GM04503 (cell line): ENCODE results near the gene CTU2.

Experiments used
- DNase-seq: peaks from one replicate; pipeline ENCODE4 v3.0.0-alpha.2; 2012; ENCODE audit warnings: low read depth

The CTU2 gene

DNA sequence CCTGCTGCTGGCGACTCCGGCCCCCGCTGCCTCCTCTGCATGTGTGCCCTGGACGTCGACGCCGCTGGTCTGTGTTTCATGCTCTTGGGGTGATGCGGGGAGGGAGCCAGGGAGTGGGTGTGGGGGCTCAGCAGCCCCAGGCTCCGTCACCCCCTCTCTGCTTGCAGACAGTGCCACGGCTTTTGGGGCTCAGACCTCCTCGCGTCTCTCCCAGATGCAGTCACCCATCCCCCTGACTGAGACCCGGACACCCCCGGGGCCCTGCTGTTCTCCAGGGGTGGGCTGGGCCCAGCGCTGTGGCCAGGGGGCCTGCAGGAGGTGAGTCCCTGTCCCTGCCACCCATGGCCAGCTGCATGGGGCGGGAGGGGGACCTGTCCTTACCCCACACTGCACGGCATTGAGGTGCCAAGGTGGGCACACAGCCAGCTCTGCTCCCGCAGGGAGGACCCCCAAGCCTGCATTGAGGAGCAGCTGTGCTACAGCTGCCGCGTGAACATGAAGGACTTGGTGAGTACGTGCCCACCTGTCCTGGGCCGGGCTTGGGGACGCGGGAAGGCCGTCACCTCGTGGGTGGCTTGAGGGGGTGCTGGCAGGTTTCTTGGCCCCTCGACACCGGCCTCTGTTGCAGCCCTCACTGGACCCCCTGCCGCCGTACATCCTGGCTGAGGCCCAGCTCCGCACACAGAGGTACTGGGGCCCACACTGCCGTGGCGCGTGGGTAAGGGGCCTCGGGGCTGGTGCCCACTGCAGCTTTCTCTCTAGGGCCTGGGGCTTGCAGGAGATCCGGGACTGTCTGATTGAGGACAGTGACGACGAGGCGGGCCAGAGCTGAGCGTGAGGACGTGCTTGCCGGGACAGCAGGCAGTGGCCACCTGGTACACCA, 8.4 kb downstream of the CTU2 start:
- DNase-seq, result no peak

DNA sequence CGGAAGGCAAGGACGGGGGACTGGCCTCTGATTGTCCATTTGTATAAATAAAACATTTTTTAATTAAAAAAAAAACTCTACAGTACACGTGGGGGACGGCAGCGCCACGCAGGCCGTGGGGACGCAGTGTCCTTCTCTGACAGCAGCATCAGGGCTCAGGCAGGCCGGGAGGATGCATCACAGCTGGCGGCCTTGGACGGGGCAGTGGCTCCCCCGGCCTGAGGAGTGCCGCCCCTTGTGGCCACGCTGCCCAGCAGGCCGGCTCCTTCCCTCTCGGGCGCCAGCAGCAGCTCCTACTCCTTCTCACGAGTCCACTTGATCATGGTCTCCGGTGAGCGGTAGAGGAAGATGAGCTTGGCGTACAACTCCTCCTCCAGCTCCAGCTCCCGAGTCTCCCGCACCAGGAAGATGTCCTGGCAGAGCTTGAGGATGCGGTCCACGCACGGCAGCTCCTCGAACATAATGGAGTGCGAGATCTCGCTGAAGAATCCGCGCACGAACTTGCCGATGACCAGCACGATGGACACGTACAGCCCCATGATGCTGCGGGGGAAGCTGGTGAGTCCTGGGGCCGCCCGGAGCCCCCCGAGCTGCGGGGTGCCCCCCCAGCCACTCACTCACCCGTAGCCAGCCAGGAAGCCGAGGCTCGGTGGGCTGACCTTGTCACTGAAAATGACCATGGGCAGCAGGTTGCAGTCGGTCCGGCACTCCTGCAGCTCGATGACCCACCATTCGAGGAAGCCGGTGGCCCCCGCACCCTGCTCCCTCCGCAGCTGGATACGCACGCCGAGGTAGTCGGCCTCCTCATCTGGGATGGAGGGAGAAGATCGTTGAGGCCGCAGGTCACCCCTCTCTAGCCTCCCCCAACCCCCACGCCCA, 9.2 kb downstream of the CTU2 start:
- DNase-seq, result no peak

- DNase-seq, result no peak
Measured at GRCh38 chr16:88716201-88716600, 9.9 kb downstream of the CTU2 start.

GRCh38 chr16:88716601-88717001, 10.3 kb downstream of the CTU2 start:
- DNase-seq, result no peak

GRCh38 chr16:88718178-88718577, 11.9 kb downstream of the CTU2 start:
- no peak for DNase-seq

- no peak for DNase-seq
Measured at GRCh38 chr16:88719267-88719932, 13.1 kb downstream of the CTU2 start.

- DNase-seq, result no peak
Measured at GRCh38 chr16:88719933-88720296, 13.6 kb downstream of the CTU2 start.

GRCh38 chr16:88720396-88720970, 14.2 kb downstream of the CTU2 start:
- DNase-seq, result no peak

GRCh38 chr16:88721236-88721635, 14.9 kb downstream of the CTU2 start:
- no peak for DNase-seq

- DNase-seq, result no peak
Measured at GRCh38 chr16:88721815-88722755, 15.8 kb downstream of the CTU2 start.

DNA sequence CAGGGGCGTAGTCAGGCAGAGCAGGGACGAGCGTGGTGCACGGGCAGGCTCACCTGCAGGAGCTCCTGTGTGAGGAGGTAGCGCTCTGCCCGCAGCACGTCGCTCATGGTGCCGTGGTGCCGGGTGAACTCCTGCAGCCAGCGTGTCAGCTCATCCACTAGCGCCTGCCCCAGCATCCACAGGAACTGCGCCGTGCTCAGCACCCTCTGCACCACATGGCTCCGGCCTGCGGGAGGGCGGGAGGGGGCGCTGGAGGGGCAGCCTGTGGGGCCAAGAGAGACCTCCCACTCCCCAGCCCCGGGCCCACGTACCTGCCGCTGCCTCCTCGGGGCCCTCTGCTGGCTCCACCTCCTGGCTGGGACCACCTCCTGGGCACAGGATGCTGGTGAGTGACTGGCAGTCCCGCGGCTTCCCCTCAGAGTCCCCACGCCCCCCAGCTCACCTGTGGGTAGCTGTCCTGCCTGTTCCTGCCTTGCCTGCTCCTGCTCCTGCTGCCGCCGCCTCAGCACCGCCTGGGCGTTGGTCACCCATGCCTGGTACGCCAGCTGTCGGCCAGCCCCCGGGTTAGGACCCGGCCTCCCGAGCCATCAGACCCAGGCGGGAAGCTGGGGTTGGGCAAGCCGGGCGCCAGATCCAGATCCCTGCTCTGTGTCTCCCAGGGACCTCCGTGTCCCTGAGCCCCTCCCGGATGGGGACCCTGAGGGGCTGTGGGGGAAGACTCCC, 16.6 kb downstream of the CTU2 start:
- no peak for DNase-seq

- no peak for DNase-seq
Measured at GRCh38 chr16:88723507-88723887, 17.2 kb downstream of the CTU2 start.

- no peak for DNase-seq
Measured at GRCh38 chr16:88723911-88724310, 17.6 kb downstream of the CTU2 start.

DNA sequence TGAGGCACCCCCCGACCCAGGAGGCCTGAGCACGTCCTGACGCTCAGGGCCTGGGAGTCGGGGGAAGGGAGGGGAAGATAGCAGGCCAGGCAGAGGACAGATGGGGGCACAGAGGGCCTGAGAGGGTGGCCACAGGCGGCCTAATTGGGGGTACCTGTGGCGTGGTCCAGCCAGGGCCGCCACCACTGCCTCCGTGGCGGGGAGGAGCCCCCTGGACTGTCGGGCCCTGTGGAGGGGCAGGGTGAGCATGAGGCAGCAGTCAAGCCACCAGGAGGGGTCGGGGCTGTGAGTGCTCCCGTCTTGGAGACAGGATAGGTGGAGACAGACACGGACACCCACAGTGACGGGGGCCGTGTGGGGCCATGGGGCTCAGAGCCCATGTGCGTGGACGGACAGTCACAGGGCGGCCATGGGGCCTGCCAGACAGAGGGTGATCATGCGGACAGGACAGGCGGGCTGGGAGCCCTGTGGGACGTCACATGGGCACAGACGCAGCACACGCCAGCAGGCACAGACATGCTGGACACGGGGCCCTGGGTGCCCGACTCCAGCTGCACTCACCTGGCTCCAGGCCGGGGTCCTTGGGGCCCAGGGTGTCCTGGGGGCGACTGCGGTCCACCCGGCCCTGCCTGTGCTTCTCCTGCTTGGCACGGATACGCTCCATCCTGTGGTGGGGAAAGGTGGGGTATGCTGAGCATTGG, 18.7 kb downstream of the CTU2 start:
- no peak for DNase-seq

DNA sequence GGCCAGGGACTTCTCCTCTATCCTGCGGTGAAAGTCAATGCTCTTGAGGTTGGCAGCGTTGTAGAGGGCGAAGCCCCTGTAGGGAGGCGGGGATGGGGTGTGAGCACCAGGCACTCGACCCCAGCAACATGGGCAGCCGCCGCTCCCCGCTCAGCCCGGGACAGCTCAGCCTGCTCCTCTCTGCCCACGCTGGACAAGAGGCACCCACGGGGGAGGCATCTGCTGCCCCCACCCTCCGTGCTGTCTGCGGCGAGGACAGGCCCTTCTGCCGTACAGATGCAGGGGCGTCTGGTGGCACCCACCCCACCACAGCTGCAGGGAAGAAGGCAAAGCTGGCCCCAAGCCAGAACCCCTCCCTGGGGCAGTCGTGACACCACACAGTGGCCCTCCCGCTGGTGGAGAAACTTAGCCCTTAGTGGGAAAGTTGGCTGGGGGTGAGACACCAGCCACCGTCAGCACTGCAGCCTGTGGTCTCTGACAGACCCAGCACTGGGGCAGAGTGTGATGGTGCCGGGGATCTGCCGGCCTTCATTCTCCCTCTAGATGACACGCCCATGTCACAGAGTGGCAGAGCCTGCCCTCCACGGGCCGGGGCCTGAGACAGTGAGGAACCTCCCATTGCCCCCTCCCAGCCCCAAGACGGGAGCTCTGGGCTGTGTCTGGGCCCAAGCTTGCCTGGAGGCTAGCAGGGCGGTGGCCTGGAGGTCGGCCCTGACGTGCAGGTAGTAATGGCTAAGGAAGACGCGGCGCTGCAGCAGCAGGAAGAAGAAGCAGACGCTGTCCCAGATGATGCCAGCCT, 19.5 kb downstream of the CTU2 start:
- DNase-seq, result no peak

DNA sequence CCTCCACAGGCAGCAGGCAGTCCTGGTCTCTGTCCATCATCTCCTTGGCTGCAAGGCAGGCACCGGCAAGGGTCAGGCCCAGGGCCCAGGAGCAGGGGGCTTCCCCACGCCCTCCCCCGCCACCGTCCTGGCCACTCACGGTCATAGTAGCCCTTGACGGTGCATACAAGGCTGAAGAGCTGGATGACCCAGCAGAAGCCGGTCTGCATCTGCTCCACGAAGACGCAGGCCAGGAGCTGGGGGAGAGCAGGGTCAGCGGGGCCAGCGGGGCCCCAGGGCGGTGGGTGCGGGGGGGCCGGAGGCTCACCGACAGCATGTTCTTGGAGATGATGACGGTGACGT, 20.1 kb downstream of the CTU2 start:
- DNase-seq, result no peak

DNA sequence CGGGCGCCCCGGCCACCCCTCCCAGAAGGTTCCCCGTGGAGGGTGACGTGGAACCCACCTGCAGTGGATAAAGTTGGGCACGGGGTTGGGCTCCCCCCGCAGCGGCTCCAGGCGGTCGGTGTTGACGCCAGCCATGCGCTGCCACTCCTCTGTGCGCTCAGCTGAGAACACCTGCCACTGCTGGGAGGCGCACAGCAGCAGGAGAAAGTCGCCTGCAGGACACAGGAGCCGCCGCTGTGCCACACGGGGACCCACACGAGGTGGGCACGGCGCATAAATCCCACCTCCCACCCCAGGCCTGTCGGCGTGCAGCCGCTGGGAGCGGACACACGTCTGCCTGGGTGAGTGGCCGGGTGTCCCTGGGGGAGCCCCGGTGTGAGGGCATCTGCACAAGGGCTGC, 20.7 kb downstream of the CTU2 start:
- no peak for DNase-seq

- DNase-seq, result no peak
Measured at GRCh38 chr16:88727871-88728270, 21.6 kb downstream of the CTU2 start.
